Choroid plexus epithelial cell (primary cell): ENCODE data around the gene PGLYRP2.
"Not testable (repeated sequence)": the region's sequence is repeated elsewhere in the genome, so short reads cannot be mapped to it uniquely, and the experiment has no call there.

Source experiments
- DNase-seq: peaks from one replicate; pipeline ENCODE4 v3.0.0-alpha.2; 2010; ENCODE audit warnings: low read depth
- H3K4me3 ChIP-seq: 2 replicates; pipeline ENCODE4 v1.5.1; 2011; ENCODE audit warnings: low read depth, mild to moderate bottlenecking, control low read depth, low read length, moderate library complexity
- CTCF ChIP-seq: conservative IDR thresholded peaks from 2 replicates; pipeline ENCODE4 v1.5.1; 2011; ENCODE audit warnings: low read depth, mild to moderate bottlenecking, control low read depth, inconsistent platforms, low read length, moderate library complexity

The PGLYRP2 gene

GRCh38 chr19:15517778-15518177 is 38.5 kb upstream of the PGLYRP2 start:
- H3K4me3 ChIP-seq, result no peak overlapping the region
- TF ChIP-seq CTCF, result no peak
- DNase-seq, result no peak

- no peak for TF ChIP-seq CTCF
- no peak overlapping the region for H3K4me3 ChIP-seq
- no peak for DNase-seq
Measured at GRCh38 chr19:15516363-15516762, 37.1 kb upstream of the PGLYRP2 start.

GRCh38 chr19:15515227-15515625 is 35.9 kb upstream of the PGLYRP2 start:
- H3K4me3 ChIP-seq, DNase-seq: not testable (repeated sequence)

GRCh38 chr19:15511671-15512424 is 32.5 kb upstream of the PGLYRP2 start:
- no peak for DNase-seq
- H3K4me3 ChIP-seq, result no peak overlapping the region
- TF ChIP-seq CTCF, result no peak

- no peak within 1 kb of the TSS for H3K4me3 ChIP-seq
- no peak for DNase-seq
- TF ChIP-seq CTCF, result no peak
Measured at GRCh38 chr19:15508035-15508710, 28.9 kb upstream of the PGLYRP2 start, which contains the start of gene CYP4F22. TSS of gene CYP4F22 (plus strand) at chr19:15508525. CDS start at chr19:15525337, 16,812 bp downstream.

- H3K4me3 ChIP-seq, result no peak overlapping the region
- DNase-seq, result no peak
- no peak for TF ChIP-seq CTCF
Measured at GRCh38 chr19:15507068-15508034, 28.1 kb upstream of the PGLYRP2 start.

- DNase-seq, result no peak
- H3K4me3 ChIP-seq, result no peak overlapping the region
- TF ChIP-seq CTCF, result no peak
Measured at GRCh38 chr19:15506074-15506571, 26.8 kb upstream of the PGLYRP2 start.
